ENCODE results near the gene MYLIP. TPM values are rescaled to one million over a fixed set of nuclear protein-coding genes. Genes with fewer than 3 reads are reported as not detected.

Gene MYLIP
- total and polyA plus RNA-seq, 2 of the 4 experiments (the other 2 are of a cell fraction) = 1.8 to 3.2 TPM

DNA sequence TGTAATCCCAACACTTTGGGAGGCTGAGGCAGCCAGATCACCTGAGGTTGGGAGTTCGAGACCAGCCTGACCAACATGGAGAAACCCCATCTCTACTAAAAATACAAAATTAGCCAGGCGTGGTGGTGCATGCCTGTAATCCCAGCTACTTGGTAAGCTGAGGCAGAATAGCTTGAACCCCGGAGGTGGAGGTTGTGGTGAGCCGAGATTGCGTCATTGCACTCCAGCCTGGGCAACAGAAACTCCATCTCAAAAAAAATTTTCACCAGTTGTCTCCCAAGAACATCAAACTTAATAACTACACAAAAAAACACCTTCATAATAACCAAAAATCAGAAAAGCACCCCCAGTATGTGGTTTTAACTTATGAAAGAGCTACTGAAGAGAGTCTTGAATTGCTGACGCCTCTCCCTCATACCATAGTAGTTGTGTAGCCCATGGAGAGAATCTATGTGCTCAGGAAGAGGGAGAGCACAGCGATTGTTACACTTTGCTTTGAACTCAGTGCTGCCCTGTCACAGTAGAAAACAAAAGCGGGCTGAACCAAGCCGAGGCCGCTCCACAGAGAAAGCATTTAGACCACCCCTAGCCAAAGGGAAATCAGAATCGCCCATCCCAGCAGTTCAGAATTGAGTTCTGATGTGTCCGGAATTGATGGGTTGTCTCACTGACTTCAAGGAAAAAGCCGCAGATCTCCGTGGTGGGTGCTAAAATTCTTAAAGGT, 67.5 kb downstream of the MYLIP start:
- ATAC-seq (ENCODE audit: low read depth) (no peak), DNase-seq (no peak)
- H4K8ac ChIP-seq (ENCODE audit: low read depth in 2 of 2, low read length in 2 of 2) = no peak overlapping the region
- no peak overlapping the region for H3K4ac ChIP-seq (ENCODE audit: low read depth, low read length)
- CTCF ChIA-PET = interaction anchor here (0.6 kb wide), 1 partner anchor 8 kb away, joined by 4 read pairs; no protein-coding TSS in a partner anchor
- dilution Hi-C loops (cut with HindIII; ENCODE audit: low sequenced_read_pairs, unreplicated experiment) (loop anchor here (25.0 kb wide), 1 partner anchor 509 kb away; no protein-coding TSS in a partner anchor), intact Hi-C loops (cut with micrococcal nuclease) (no loop called here), in situ Hi-C loops (cut with MboI; ENCODE audit: low sequenced_read_pairs) (no loop called here)
- no peak overlapping the region for H4K5ac ChIP-seq (ENCODE audit: low read depth, low read length)
- H3K9me1 ChIP-seq (ENCODE audit: insufficient read depth, low read length) = no peaks in the 10 kb centered on the region
- H2BK15ac ChIP-seq (ENCODE audit: low read depth, low read length) = no peak overlapping the region
- POLR2A ChIA-PET (ENCODE audit: unreplicated experiment) = no interaction called here
- no peaks in the 10 kb centered on the region for H3K79me1 ChIP-seq (ENCODE audit: low read depth in 1 of 2, low read length in 2 of 2)
- no peak overlapping the region for H2AK5ac ChIP-seq (ENCODE audit: low read depth, low read length)
- BruUV-seq (replicated peaks) = no TSS peak
- no peak overlapping the region for H2AK9ac ChIP-seq (replicated peaks; ENCODE audit: low read depth, low read length, poor library complexity)
- no peak overlapping the region for H3K14ac ChIP-seq (replicated peaks; ENCODE audit: low read depth, low read length)
- H3K56ac ChIP-seq (ENCODE audit: extremely low read depth, insufficient read depth, low read length) = no peak overlapping the region
- H3K36me3 ChIP-seq (ENCODE audit: control insufficient read depth, insufficient read depth, low read length) = no peaks in the 10 kb centered on the region
- H3K27me3 ChIP-seq (ENCODE audit: control insufficient read depth, insufficient read depth, low read length) = peaks cover 25% of the 10 kb centered on the region
- no peak overlapping the region for H2BK5ac ChIP-seq (ENCODE audit: low read depth, low read length, poor library complexity, severe bottlenecking)
- H4K91ac ChIP-seq (ENCODE audit: insufficient read depth, low read depth, low read length) = no peak overlapping the region
- no peaks in the 10 kb centered on the region for H4K20me1 ChIP-seq (ENCODE audit: insufficient read depth, low read length)
- H3K9me3 ChIP-seq (ENCODE audit: control insufficient read depth, insufficient read depth, low read length) = no peaks in the 10 kb centered on the region; the same call in 1 of the 2 replicates
- TF ChIP-seq CEBPB (IDR thresholded peaks at IDR 0.05; ENCODE audit: low read depth, low read length) (0 out of 2 replicates have a peak, but pooled peaks have one; percentile 13), SMC3 (IDR thresholded peaks at IDR 0.05; ENCODE audit: low read depth, low read length) (no peak)
- H3K9ac ChIP-seq (ENCODE audit: low read depth, low read length) = no peak overlapping the region
- H3K4me3 ChIP-seq (ENCODE audit: insufficient read depth, low read depth, low read length) = no peak overlapping the region
- no peak overlapping the region for H3K18ac ChIP-seq (ENCODE audit: low read depth, low read length)
- H3K4me1 ChIP-seq (ENCODE audit: control insufficient read depth, insufficient read depth, low read length) = no peaks in the 10 kb centered on the region
- no peak overlapping the region for H2BK120ac ChIP-seq (ENCODE audit: low read depth, low read length)
- H2BK20ac ChIP-seq (ENCODE audit: low read depth, low read length) = no peak overlapping the region
- WGBS, 2 experiments (ENCODE audit: extremely low coverage in 2 of 2, insufficient read length in 1 of 2) = 40% methylated on average over 1 of the region's 14 CpGs; no CpG with 5 or more reads in 1 of the 2 experiments
- H3K4me2 ChIP-seq (ENCODE audit: low read depth, low read length) = no peak overlapping the region
- H3K23ac ChIP-seq (ENCODE audit: low read depth, low read length) = no peak overlapping the region
- no peak overlapping the region for H3K27ac ChIP-seq (ENCODE audit: insufficient read depth, low read length)
- no peak overlapping the region for H2AFZ ChIP-seq (replicated peaks; ENCODE audit: low read length, poor library complexity)
